HepG2 (cell line): ENCODE measurements around the gene SEC61A2. TPM values are rescaled to one million over a fixed set of nuclear protein-coding genes. Genes with fewer than 3 reads are reported as not detected.

ENCODE experiments used
- ATAC-seq: fragments of 200-7000 bp; cut with Tn5 transposase; 3 replicates; pipeline ENCODE4 v1.9.1; 2020; ENCODE audit warnings: mild to moderate bottlenecking, moderate library complexity
- BruUV-seq: library from RNA; stranded (reverse); fragments of 400-500 nt; replicated peaks from 2 replicates; lab custom pipeline; 2021; lab: Mats Ljungman, UMichigan
- CTCF ChIA-PET: fragments of 300-600 bp; formaldehyde crosslinking; extraction: SDS; loops from one replicate; lab custom pipeline; 2021; ENCODE audit warnings: low total read pairs, inconsistent platforms, low intra/inter-chr PET ratio; lab: Yijun Ruan, JAX
- POLR2A ChIA-PET: fragments of 350-600 bp; sonication (Branson Sonifier 250); formaldehyde crosslinking; loops from one replicate; lab custom pipeline; 2020; ENCODE audit warnings: antibody characterized with exemption, inconsistent platforms; lab: Yijun Ruan, JAX
- DNase-seq: peaks from one replicate; pipeline ENCODE4 v3.0.0-alpha.2; 2015; ENCODE audit warnings: low spot score
- FAIRE-seq: peaks from 3 replicates; lab custom pipeline; 2011; peaks lifted over from hg19 to GRCh38; lab: Jason Lieb, UNC
- H2AFZ ChIP-seq: one replicate; pipeline ENCODE4 v1.6.1; 2011; ENCODE audit warnings: low read length, inconsistent platforms
- H3K27ac ChIP-seq: fragments of 300-600 bp; 3 replicates; pipeline ENCODE4 v1.8.0; 2011; ENCODE audit warnings: mixed run types, mild to moderate bottlenecking, mixed read lengths, low read length, inconsistent platforms; ENCODE audit not compliant: insufficient read depth; ENCODE audit errors: extremely low read length
- H3K27me3 ChIP-seq, 2 experiments: fragments of 200-600 bp in 1 of 2; 2 replicates in 1 of 2; 3 replicates in 1 of 2; pipeline versions ENCODE4 v1.6.0 to v1.8.0; 2011; ENCODE audit warnings: low read length in 2 of 2, mild to moderate bottlenecking in 2 of 2, moderate library complexity in 2 of 2, inconsistent platforms in 1 of 2; ENCODE audit not compliant: insufficient read depth in 2 of 2, control insufficient read depth in 1 of 2
- H3K36me3 ChIP-seq, 2 experiments: fragments of 200-600 bp in 1 of 2; replicated peaks in 1 of 2; 2 replicates in 1 of 2; 3 replicates in 1 of 2; pipeline versions ENCODE4 v1.5.1 to v1.8.0; 2011; ENCODE audit warnings: low read length in 2 of 2, inconsistent platforms in 1 of 2; ENCODE audit not compliant: insufficient read depth in 2 of 2, control insufficient read depth in 1 of 2
- H3K4me1 ChIP-seq: 2 replicates; pipeline ENCODE4 v1.5.1; 2012; ENCODE audit warnings: low read length, inconsistent platforms; ENCODE audit not compliant: insufficient read depth
- H3K4me2 ChIP-seq: 2 replicates; pipeline ENCODE4 v1.6.0; 2011; ENCODE audit warnings: low read depth, low read length, inconsistent platforms
- H3K4me3 ChIP-seq, 3 experiments: fragments of 200-600 bp in 1 of 3; sonication (generic), shearing (Covaris generic) in 1 of 3; replicated peaks in 1 of 3; 2 replicates each; pipeline ENCODE4 v1.5.1; 2011 to 2016; ENCODE audit warnings: low read length in 3 of 3, inconsistent platforms in 2 of 3, low read depth in 2 of 3, mild to moderate bottlenecking in 2 of 3, control low read depth in 1 of 3, mixed read lengths in 1 of 3; ENCODE audit not compliant: insufficient read depth in 1 of 3
- H3K79me2 ChIP-seq: one replicate; pipeline ENCODE4 v1.6.1; 2011; ENCODE audit warnings: low read length, inconsistent platforms; ENCODE audit not compliant: insufficient read depth
- H3K9ac ChIP-seq: 2 replicates; pipeline ENCODE4 v1.6.0; 2011; ENCODE audit warnings: mild to moderate bottlenecking, low read depth, low read length, inconsistent platforms; ENCODE audit not compliant: insufficient read depth
- H3K9me3 ChIP-seq: 2 replicates; pipeline ENCODE4 v1.5.1; 2012; ENCODE audit warnings: mild to moderate bottlenecking, low read length
- H4K20me1 ChIP-seq: 2 replicates; pipeline ENCODE4 v1.6.0; 2011; ENCODE audit warnings: inconsistent platforms, mild to moderate bottlenecking, low read length, moderate library complexity; ENCODE audit not compliant: insufficient read depth
- FOXA3 ChIP-seq: IDR thresholded peaks from 2 replicates; pipeline ENCODE4 v1.6.1; 2016; ENCODE audit warnings: missing genetic modification reagents, missing compliant biosample characterization
- HNRNPLL ChIP-seq: fragments of 200-400 bp; formaldehyde crosslinking; IDR thresholded peaks from 2 replicates; pipeline ENCODE4 v1.6.1; 2017; ENCODE audit warnings: mild to moderate bottlenecking, low read depth, low read length; ENCODE audit not compliant: poor library complexity, severe bottlenecking
- MAZ ChIP-seq, 2 experiments: sonication (generic) in 1 of 2; formaldehyde crosslinking in 1 of 2; IDR thresholded peaks; 2 replicates each; pipeline versions ENCODE4 v1.5.0 to v1.6.1; 2012 to 2020; ENCODE audit warnings: low read depth in 2 of 2, mild to moderate bottlenecking in 2 of 2, borderline replicate concordance in 1 of 2, improper control_type of control experiment in 1 of 2, low read length in 1 of 2, missing genetic modification reagents in 1 of 2, moderate library complexity in 1 of 2
- RARA ChIP-seq: IDR thresholded peaks from 2 replicates; pipeline ENCODE4 v1.6.1; 2016; ENCODE audit warnings: missing genetic modification reagents, missing compliant biosample characterization
- ZNF460 ChIP-seq: sonication (generic); formaldehyde crosslinking; IDR thresholded peaks from 2 replicates; pipeline ENCODE4 v1.5.1; 2020; ENCODE audit warnings: missing genetic modification reagents, mild to moderate bottlenecking, borderline replicate concordance
- ZNF737 ChIP-seq: sonication (generic); formaldehyde crosslinking; IDR thresholded peaks from 2 replicates; pipeline ENCODE4 v1.5.0; 2020; ENCODE audit warnings: missing genetic modification reagents, mild to moderate bottlenecking, borderline replicate concordance
- WGBS: methylation state at CpG from one replicate; pipeline ENCODE4 v1.1.6; 2017; ENCODE audit warnings: low lambda C conversion rate; 5-methylcytosine and 5-hydroxymethylcytosine counted together
- in situ Hi-C: cut with HindIII; loops from 2 replicates; pipeline ENCODE4 v1.10.0; 2017; ENCODE audit warnings: low pct_unique_long_range_greater_than_20kb; ENCODE audit not compliant: extremely low pct_ligation_motif_present
- intact Hi-C: fragments of 100-400 bp; cut with micrococcal nuclease; formaldehyde crosslinking; loops from one replicate; pipeline ENCODE4 v1.10.0; 2022; ENCODE audit not compliant: unreplicated experiment
- polyA plus RNA-seq, 8 experiments: library from polyadenylated mRNA; depleted of rRNA in 3 of 8; stranded (reverse) in 7 of 8; unstranded in 1 of 8; fragments of >200 nt; fragmentation: Illumina TruSeq in 4 of 8; extraction: Trizol in 4 of 8; gene quantifications; 2 replicates each; pipeline versions ENCODE4 v1.2.1 to v1.2.3, GENCODE V29; 2011 to 2016; ENCODE audit warnings: low read depth in 4 of 8, missing spikeins in 1 of 8, mixed read lengths in 1 of 8; ENCODE audit not compliant: insufficient read depth in 1 of 8
- total RNA-seq, 5 experiments: library from RNA; depleted of rRNA; stranded (reverse); fragments of >200 nt; fragmentation: Illumina TruSeq; extraction: Trizol; gene quantifications; 2 replicates each; pipeline ENCODE4 v1.2.3, GENCODE V29; 2016; ENCODE audit warnings: low read depth in 1 of 5
- TF ChIP-seq, protein P1 (sequence below): IDR thresholded peaks from 2 replicates; pipeline ENCODE4 v1.6.1; 2012; ENCODE audit warnings: inconsistent platforms
- TF ChIP-seq, protein P2 (sequence below): IDR thresholded peaks from 2 replicates; pipeline ENCODE4 v1.6.1; 2016
- TF ChIP-seq, protein P3 (sequence below): sonication (generic); formaldehyde crosslinking; IDR thresholded peaks from 2 replicates; pipeline ENCODE4 v1.5.0; 2020; ENCODE audit warnings: mild to moderate bottlenecking, missing genetic modification reagents, moderate library complexity

SEC61A2 gene
- total and polyA plus RNA-seq, 2 of the 13 experiments (the other 11 are each of a cell fraction or from before 2014, with no cell fraction given), result 5.5 to 7.4 TPM

- ChIA-PET POLR2A (interaction anchor here (0.9 to 1.3 kb wide), 4 partner anchors 23 to 436 kb away, joined by 3 to 8 read pairs (median 4); partner anchors contain the start of gene UPF2), CTCF (no interaction called here)
- peak within 1 kb of the TSS; percentile 95 for H3K9ac ChIP-seq
- peak within 1 kb of the TSS; percentile 79 for H3K4me2 ChIP-seq
- H3K4me3 ChIP-seq, result peak within 1 kb of the TSS; percentile 87 to 94 (median 91)
- ATAC-seq (peak; percentile 96), DNase-seq (peak; percentile 81), FAIRE-seq (peak; percentile 23)
- under 1% methylated on average over 47 of the region's 62 CpGs for WGBS
- peaks cover 45% of the 10 kb centered on the region for H3K4me1 ChIP-seq
- intact Hi-C loops (loop anchor here (2.0 kb wide), 1 partner anchor 39 kb away; no protein-coding TSS in a partner anchor), in situ Hi-C loops (no loop called here)
- no peaks in the 10 kb centered on the region for H3K9me3 ChIP-seq
- no peaks in the 10 kb centered on the region; a peak in 1 of 5 replicates for H3K27me3 ChIP-seq
- H2AFZ ChIP-seq, result peak within 1 kb of the TSS; percentile 100
- TSS peak; percentile 67 for BruUV-seq
- H3K79me2 ChIP-seq, result peaks cover 75% of the 10 kb centered on the region
- peak within 1 kb of the TSS; percentile 92 for H3K27ac ChIP-seq
- peaks cover 3 to 16% of the 10 kb centered on the region in 2 experiments for H3K36me3 ChIP-seq
- no peaks in the 10 kb centered on the region for H4K20me1 ChIP-seq
- peak; percentile 74 for TF ChIP-seq HNRNPLL
- no peak; the same call in 1 of the 2 replicates for TF ChIP-seq FOXA3
- TF ChIP-seq RARA (CRISPR knock-in tag), result no peak; the same call in none of the 2 replicates
- TF ChIP-seq, protein P1, sequence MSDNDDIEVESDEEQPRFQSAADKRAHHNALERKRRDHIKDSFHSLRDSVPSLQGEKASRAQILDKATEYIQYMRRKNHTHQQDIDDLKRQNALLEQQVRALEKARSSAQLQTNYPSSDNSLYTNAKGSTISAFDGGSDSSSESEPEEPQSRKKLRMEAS, result peak; percentile 94
- peak; percentile 47; the same call in 1 of the 2 replicates for TF ChIP-seq MAZ (IDR thresholded peaks at IDR 0.05; ENCODE audit: borderline replicate concordance, low read depth, low read length)
- TF ChIP-seq MAZ (CRISPR knock-in tag; IDR thresholded peaks at IDR 0.05; ENCODE audit: low read depth), result peak; percentile 86
- no peak for TF ChIP-seq ZNF460 (CRISPR knock-in tag)
- TF ChIP-seq, protein P2, sequence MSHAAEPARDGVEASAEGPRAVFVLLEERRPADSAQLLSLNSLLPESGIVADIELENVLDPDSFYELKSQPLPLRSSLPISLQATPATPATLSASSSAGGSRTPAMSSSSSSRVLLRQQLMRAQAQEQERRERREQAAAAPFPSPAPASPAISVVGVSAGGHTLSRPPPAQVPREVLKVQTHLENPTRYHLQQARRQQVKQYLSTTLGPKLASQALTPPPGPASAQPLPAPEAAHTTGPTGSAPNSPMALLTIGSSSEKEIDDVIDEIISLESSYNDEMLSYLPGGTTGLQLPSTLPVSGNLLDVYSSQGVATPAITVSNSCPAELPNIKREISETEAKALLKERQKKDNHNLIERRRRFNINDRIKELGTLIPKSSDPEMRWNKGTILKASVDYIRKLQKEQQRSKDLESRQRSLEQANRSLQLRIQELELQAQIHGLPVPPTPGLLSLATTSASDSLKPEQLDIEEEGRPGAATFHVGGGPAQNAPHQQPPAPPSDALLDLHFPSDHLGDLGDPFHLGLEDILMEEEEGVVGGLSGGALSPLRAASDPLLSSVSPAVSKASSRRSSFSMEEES, result no peak
- TF ChIP-seq, protein P3, sequence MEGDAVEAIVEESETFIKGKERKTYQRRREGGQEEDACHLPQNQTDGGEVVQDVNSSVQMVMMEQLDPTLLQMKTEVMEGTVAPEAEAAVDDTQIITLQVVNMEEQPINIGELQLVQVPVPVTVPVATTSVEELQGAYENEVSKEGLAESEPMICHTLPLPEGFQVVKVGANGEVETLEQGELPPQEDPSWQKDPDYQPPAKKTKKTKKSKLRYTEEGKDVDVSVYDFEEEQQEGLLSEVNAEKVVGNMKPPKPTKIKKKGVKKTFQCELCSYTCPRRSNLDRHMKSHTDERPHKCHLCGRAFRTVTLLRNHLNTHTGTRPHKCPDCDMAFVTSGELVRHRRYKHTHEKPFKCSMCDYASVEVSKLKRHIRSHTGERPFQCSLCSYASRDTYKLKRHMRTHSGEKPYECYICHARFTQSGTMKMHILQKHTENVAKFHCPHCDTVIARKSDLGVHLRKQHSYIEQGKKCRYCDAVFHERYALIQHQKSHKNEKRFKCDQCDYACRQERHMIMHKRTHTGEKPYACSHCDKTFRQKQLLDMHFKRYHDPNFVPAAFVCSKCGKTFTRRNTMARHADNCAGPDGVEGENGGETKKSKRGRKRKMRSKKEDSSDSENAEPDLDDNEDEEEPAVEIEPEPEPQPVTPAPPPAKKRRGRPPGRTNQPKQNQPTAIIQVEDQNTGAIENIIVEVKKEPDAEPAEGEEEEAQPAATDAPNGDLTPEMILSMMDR (CRISPR knock-in tag), result peak; percentile 31
- peak; percentile 33; the same call in 1 of the 2 replicates for TF ChIP-seq ZNF737 (CRISPR knock-in tag)
Measured at GRCh38 chr10:12195603-12196506, 66.4 kb downstream of the SEC61A2 start, which contains the start of the genes CDC123 and NUDT5. Gene CDC123 (plus strand): TSS chr10:12196188. CDS start chr10:12196246, 58 bp downstream. Gene NUDT5 (minus strand): TSS chr10:12195891. CDS start chr10:12186291, 9,600 bp downstream.
